Cerebellar nuclear complex (tissue), 1 donor: ENCODE data around the gene MYO1D.
"Not testable (repeated sequence)": the region's sequence is repeated elsewhere in the genome, so short reads cannot be mapped to it uniquely, and the experiment has no call there.

Experiments used
- DNase-seq, 2 experiments: peaks; one replicate each; lab custom pipeline; 2025; lab: John Stamatoyannopoulos, UW

MYO1D gene

DNA sequence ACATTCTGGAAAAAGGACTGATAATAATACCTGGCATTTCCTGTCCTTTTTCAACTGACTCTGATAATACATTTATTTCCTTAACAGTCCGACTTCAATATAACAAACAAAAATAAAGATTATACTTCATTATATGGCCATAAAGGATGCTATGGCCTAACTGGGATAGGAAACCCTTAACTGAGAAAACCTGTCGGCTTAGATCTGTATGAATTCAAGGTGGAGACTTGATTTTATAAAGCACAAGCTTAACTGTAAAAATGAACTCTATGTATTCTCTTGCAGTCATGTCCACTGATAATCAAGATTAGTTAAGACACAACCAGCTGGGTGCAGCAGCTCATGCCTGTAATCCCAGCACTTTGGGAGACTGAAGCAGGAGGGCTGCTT is 102.2 kb downstream of the MYO1D start:
- DNase-seq = no peak

DNA sequence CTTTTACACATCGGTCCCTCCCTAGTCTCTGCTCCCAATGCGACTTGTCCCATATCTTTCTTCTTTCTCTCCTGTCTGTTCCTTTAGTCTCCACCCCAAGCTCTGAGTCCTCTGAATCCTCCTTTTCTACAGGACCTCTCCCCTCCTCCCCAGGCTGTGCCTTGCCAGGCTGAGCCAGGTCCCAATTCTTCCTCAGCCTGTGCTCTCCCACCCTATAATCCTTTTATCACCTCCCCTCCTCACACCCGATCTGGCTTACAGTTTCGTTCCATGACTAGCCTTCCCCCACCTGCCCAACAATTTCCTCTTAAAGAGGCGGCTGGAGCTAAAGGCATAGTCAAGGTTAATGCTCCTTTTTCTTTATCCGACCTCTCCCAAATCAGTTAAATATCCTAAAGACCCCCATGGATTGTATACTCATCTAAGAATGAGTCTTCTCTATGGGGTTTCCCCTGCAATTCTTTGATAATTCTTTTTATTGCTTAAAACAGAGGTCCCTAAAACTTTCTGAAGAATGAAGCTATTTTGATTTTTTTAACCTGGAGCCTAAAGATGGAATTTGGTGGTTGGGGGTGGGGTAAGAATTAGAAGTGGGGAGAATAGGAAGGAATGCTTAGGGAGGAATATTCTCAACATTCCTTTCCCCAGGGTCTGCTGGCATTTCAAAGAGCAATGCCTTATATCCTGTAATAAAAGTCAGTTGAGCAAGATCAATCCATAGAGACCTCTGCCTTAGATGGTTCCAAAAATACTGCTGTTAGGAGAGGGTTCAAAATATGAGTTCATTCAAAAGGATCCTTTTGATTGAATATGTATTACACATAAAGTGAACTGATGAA is 102.8 kb downstream of the MYO1D start:
- DNase-seq = no peak

GRCh38 chr17:32772453-32773025 is 104.4 kb downstream of the MYO1D start:
- DNase-seq = no peak

DNA sequence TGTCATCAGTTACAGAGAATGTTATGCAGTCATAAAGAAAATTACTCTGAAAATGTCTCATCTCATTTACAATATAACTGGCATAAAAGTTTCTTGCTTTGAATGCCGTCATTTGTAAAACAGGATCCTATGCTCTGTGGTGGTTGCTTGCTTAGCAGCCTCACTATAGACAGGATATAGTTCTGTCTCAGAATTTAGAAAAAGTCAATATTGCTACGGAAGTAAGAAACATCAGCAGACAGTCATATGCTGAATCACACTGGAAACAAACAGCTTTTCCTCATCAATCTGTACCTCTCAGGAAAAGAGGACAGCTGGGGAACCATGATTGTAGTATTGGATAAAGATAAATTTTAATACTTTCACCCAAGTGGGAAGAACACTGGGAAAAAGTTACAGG is 105.5 kb downstream of the MYO1D start:
- no peak for DNase-seq

GRCh38 chr17:32769846-32770245 is 107.1 kb downstream of the MYO1D start:
- DNase-seq = no peak

DNA sequence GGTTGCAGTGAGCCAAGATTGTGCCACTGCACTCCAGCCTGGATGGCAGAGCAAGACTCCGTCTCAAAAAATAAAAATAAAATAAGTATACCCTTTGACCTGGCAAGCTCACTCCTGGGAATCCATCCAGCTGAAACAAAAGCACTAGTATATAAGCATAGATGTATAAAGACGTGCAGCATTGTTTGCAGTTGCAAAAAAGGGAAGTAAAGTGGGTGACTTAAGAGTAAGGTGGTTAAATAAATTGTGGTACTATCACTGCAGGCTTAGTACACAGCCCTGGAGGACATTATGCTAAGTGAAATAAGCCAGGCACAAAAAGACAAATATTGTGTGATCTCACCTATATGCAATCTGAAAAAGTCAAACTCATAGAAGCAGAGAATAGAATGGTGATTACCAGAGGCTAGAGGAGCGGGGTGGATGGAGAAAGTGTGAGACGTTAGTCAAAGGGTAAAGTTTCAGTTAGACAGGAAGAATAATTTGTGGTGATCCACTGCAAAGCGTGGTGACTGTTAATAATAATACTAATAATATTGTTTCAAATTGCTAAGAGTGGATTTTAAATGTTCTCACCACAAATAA is 113.0 kb downstream of the MYO1D start:
- DNase-seq = no peak

DNA sequence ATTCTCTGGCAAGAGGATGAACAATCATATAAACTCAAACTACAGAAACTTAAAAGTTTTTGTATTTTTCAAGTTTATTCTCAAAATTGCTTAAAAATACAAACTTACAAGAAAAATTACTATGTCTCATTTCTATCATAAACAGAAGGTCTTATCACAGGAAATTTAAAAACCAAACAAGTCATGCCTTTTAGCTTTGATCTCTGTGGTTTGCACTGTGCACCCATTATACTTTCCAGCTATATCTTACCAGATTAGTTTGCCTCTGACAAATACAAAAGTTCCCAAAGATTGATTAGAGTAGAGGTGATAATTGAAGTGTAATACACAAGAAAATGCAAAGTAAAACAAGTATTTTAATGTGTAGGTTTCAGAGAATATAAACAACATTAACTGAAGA is 117.4 kb downstream of the MYO1D start:
- no peak for DNase-seq

DNA sequence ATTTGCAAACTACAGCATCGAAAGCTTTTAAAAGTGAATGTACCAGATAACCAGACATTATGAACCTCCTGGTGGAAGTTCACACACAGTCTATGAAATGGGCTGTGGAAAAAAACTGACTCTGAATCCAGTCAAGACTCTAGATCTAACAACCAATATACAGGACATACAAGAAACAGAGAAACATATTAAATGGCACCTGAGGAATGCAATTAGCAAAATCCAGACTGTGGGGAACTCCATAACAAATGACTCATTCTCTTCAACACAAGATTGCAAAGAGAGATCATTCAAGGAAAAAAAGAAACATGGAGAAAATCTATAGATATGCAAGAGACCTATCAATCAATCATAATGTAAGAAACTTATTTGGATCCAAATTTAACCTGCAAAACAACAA is 119.0 kb downstream of the MYO1D start:
- no peak for DNase-seq

- no peak for DNase-seq
These were observed 120.2 kb downstream of the MYO1D start for GRCh38 chr17:32756696-32757095.

- DNase-seq = peak in 1 of 2 experiments; percentile 63
These were observed 121.7 kb downstream of the MYO1D start for GRCh38 chr17:32755045-32755805.

GRCh38 chr17:32752934-32753333 is 124.0 kb downstream of the MYO1D start:
- no peak for DNase-seq

DNA sequence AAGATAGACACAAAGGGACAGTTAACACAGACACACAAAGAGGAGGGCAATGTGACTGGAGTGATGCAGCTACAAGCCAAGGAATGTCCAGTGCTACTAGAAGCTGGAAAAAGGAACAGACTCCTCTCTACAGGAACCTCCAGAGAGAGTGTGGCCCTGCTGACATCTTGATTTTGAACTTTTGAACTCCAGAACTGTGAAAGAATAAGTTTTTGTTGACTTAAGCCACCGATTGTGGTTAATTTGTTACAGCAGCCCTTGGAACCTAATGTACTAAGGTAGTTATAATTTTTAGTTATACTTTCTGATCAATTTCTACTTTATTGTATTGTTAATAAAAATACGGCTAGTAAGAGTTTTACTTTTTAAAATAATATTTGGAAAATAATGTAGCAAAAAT is 129.1 kb downstream of the MYO1D start:
- DNase-seq = no peak

GRCh38 chr17:32746698-32747097 is 130.2 kb downstream of the MYO1D start:
- DNase-seq = no peak

- DNase-seq = no peak
These were observed 130.6 kb downstream of the MYO1D start for GRCh38 chr17:32746280-32746679.

DNA sequence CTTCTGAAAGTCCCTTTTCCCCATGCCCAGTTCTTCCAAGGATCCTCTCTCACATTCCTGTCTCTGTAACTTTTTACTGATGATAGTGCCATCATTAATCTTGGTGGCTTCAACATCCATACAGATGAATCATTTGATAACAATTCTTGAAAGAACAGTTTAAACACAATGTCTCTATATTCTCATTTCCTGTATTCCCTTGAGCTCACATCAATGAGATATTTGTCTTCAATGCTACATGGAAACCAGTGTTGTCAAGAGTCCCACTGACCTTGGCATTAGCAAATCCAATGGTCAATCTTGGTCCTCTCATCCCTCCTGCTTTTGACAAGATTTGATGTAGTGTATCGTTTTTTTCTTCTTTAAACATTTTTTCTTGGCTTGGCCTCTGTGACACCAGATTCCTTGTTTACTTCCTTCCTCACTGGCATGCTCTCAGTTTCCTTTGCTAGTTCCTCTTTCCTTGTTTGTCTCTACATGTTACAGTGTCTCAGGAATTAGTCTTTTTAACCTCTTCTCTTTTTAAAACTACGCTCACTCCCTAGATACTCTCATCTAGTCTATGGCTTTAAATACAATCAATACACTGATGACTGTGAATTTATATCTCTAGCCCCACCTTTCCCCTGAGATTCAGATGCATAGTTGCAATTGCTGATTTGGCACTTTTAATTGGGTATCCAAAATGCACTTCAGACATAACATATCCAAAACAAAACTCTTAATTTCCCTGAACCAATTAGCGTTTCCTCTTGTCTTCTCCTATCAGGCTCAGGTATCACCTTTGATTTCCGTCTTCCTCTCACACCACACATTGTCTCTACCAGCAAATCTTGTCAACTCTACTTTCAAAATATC is 134.0 kb downstream of the MYO1D start:
- DNase-seq = no peak

DNA sequence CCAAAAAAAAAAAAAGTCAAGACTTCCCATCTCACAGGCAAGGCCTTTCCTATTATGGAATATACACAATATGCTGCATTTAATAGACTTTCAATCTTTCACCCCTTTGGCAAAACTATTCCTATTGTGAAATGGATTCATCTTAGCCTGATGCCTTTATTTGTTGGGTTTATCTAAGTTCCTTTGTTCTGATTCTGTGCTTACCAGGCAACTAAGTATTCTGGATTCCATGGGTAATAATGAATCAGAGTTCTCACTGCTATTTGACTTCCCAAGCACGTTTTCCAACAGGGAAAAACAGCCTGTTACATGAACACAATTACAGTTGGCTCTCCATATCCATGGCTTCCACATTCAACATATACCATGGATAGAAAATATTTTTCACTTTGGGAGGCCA is 135.5 kb downstream of the MYO1D start:
- DNase-seq = no peak

DNA sequence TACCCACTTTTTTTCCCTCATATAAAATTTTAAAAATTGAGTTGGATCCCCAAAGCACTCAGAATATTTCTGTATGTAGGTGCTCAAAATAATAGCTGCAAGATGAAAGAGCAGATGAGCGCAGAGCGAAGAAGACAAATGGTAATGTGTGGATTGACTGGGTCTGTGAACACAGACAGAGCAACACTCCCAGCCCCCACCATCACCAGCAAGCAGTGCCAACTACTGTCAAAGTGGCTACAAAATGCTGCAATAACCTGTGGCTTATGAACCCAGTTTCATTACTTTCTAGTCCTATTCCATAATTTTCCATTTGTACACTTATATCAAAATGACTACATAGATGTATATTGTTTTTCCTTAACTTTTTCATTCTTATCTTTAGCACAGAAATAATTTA is 137.2 kb downstream of the MYO1D start:
- DNase-seq = no peak

- not testable (repeated sequence) for DNase-seq
These were observed 137.8 kb downstream of the MYO1D start for GRCh38 chr17:32739151-32739550.

- DNase-seq = no peak
These were observed 143.5 kb downstream of the MYO1D start for GRCh38 chr17:32733401-32733800.

- no peak for DNase-seq
These were observed 144.0 kb downstream of the MYO1D start for GRCh38 chr17:32732900-32733299.

GRCh38 chr17:32732296-32732642 is 144.7 kb downstream of the MYO1D start:
- DNase-seq = no peak
